ENCODE results near the gene NYAP1. TPM values are rescaled to one million over a fixed set of nuclear protein-coding genes. Genes with fewer than 3 reads are reported as not detected.
"Not testable (repeated sequence)": the region's sequence is repeated elsewhere in the genome, so short reads cannot be mapped to it uniquely, and the experiment has no call there.

NYAP1 gene
- total RNA-seq, 1 donor from 2014 or later: 0.95 TPM

GRCh38 chr7:100444311-100445278 lies 39.1 kb upstream of the NYAP1 start:
- H3K9me3 Mint-ChIP-seq (ENCODE audit: low read depth): no peaks in the 10 kb centered on the region
- peaks cover 4% of the 10 kb centered on the region for H3K4me1 Mint-ChIP-seq (ENCODE audit: low read depth)
- H3K36me3 Mint-ChIP-seq (ENCODE audit: low read depth): no peaks in the 10 kb centered on the region
- no peaks in the 10 kb centered on the region for H3K27me3 Mint-ChIP-seq (ENCODE audit: low read depth)
- TF ChIP-seq CTCF (IDR thresholded peaks at IDR 0.05): no peak
- peak; percentile 54 for DNase-seq (ENCODE audit: low spot score)
- no peak overlapping the region for H3K27ac Mint-ChIP-seq (ENCODE audit: unreplicated experiment)
- H3K4me3 Mint-ChIP-seq (ENCODE audit: unreplicated experiment): no peak overlapping the region

- Mint-ChIP-seq H3K9me3 (ENCODE audit: low read depth) (no peaks in the 10 kb centered on the region), H3K27me3 (ENCODE audit: low read depth) (no peaks in the 10 kb centered on the region), H3K36me3 (ENCODE audit: low read depth) (no peaks in the 10 kb centered on the region), H3K4me3 (ENCODE audit: unreplicated experiment) (no peak overlapping the region), H3K4me1 (ENCODE audit: low read depth) (peaks cover 8% of the 10 kb centered on the region), H3K27ac (ENCODE audit: unreplicated experiment) (no peak overlapping the region)
- no peak for DNase-seq (ENCODE audit: low spot score)
- no peak for TF ChIP-seq CTCF (IDR thresholded peaks at IDR 0.05)
Observed at GRCh38 chr7:100446040-100446439, 37.7 kb upstream of the NYAP1 start.

GRCh38 chr7:100447363-100447762 lies 36.4 kb upstream of the NYAP1 start:
- H3K27me3 Mint-ChIP-seq (ENCODE audit: low read depth); H3K4me3 Mint-ChIP-seq (ENCODE audit: unreplicated experiment); H3K4me1 Mint-ChIP-seq (ENCODE audit: low read depth); DNase-seq (ENCODE audit: low spot score); H3K27ac Mint-ChIP-seq (ENCODE audit: unreplicated experiment); H3K9me3 Mint-ChIP-seq (ENCODE audit: low read depth); H3K36me3 Mint-ChIP-seq (ENCODE audit: low read depth): not testable (repeated sequence)

- no peaks in the 10 kb centered on the region for H3K36me3 Mint-ChIP-seq (ENCODE audit: low read depth)
- no peaks in the 10 kb centered on the region for H3K9me3 Mint-ChIP-seq (ENCODE audit: low read depth)
- no peak for DNase-seq (ENCODE audit: low spot score)
- H3K27ac Mint-ChIP-seq (ENCODE audit: unreplicated experiment): no peak overlapping the region
- no peak for TF ChIP-seq CTCF (IDR thresholded peaks at IDR 0.05)
- no peaks in the 10 kb centered on the region for H3K27me3 Mint-ChIP-seq (ENCODE audit: low read depth)
- H3K4me1 Mint-ChIP-seq (ENCODE audit: low read depth): peaks cover 7% of the 10 kb centered on the region
- no peak overlapping the region for H3K4me3 Mint-ChIP-seq (ENCODE audit: unreplicated experiment)
Observed at GRCh38 chr7:100449190-100449795, 34.4 kb upstream of the NYAP1 start.

GRCh38 chr7:100452513-100452912 lies 31.2 kb upstream of the NYAP1 start:
- Mint-ChIP-seq H3K9me3 (ENCODE audit: low read depth) (no peaks in the 10 kb centered on the region), H3K36me3 (ENCODE audit: low read depth) (no peaks in the 10 kb centered on the region), H3K27ac (ENCODE audit: unreplicated experiment) (no peak overlapping the region), H3K4me1 (ENCODE audit: low read depth) (peaks cover 4% of the 10 kb centered on the region), H3K27me3 (ENCODE audit: low read depth) (no peaks in the 10 kb centered on the region), H3K4me3 (ENCODE audit: unreplicated experiment) (no peak overlapping the region)
- DNase-seq (ENCODE audit: low spot score): no peak
- TF ChIP-seq CTCF (IDR thresholded peaks at IDR 0.05): no peak

GRCh38 chr7:100453854-100454253 lies 29.9 kb upstream of the NYAP1 start:
- not testable (repeated sequence) for H3K4me1 Mint-ChIP-seq (ENCODE audit: low read depth); H3K27ac Mint-ChIP-seq (ENCODE audit: unreplicated experiment); H3K27me3 Mint-ChIP-seq (ENCODE audit: low read depth); H3K9me3 Mint-ChIP-seq (ENCODE audit: low read depth); H3K36me3 Mint-ChIP-seq (ENCODE audit: low read depth); H3K4me3 Mint-ChIP-seq (ENCODE audit: unreplicated experiment); DNase-seq (ENCODE audit: low spot score)

All from chondrocyte (in vitro differentiated cells).